RWPE2 (cell line): Measurements from ENCODE around the gene TOR2A.

Source experiments
- ATAC-seq: fragments of 200-7000 bp; cut with Tn5 transposase; 3 replicates; pipeline ENCODE4 v1.9.1; 2021; ENCODE audit warnings: low read depth
- DNase-seq: peaks from one replicate; pipeline ENCODE4 v3.0.0-alpha.2; 2020; ENCODE audit warnings: low spot score
- H3K27ac ChIP-seq: fragments of 450-650 bp; 2 replicates; pipeline ENCODE4 v1.5.1; 2017; ENCODE audit warnings: mild to moderate bottlenecking; ENCODE audit not compliant: poor library complexity, severe bottlenecking
- H3K27me3 ChIP-seq: fragments of 250-450 bp; sonication (Bioruptor Pico); 2 replicates; pipeline ENCODE4 v1.5.1; 2021; ENCODE audit warnings: mild to moderate bottlenecking, moderate library complexity; ENCODE audit not compliant: insufficient read depth, poor library complexity, severe bottlenecking
- H3K36me3 ChIP-seq: fragments of 250-450 bp; sonication (Bioruptor Pico); 2 replicates; pipeline ENCODE4 v1.5.1; 2020; ENCODE audit warnings: low read depth, mild to moderate bottlenecking, moderate library complexity
- H3K4me1 ChIP-seq: fragments of 250-450 bp; sonication (Bioruptor Pico); 2 replicates; pipeline ENCODE4 v1.5.1; 2021; ENCODE audit warnings: mild to moderate bottlenecking, moderate library complexity; ENCODE audit not compliant: insufficient read depth, poor library complexity, severe bottlenecking
- H3K4me3 ChIP-seq: fragments of 250-450 bp; sonication (Bioruptor Pico); 2 replicates; pipeline ENCODE4 v1.5.1; 2021; ENCODE audit warnings: mild to moderate bottlenecking, moderate library complexity; ENCODE audit not compliant: severe bottlenecking
- H3K9me3 ChIP-seq: fragments of 250-450 bp; sonication (Bioruptor Pico); 2 replicates; pipeline ENCODE4 v1.5.1; 2021; ENCODE audit warnings: mild to moderate bottlenecking, moderate library complexity; ENCODE audit not compliant: severe bottlenecking
- CTCF ChIP-seq: fragments of 450-650 bp; IDR thresholded peaks from one replicate; pipeline ENCODE4 v1.5.1; 2017; ENCODE audit warnings: mild to moderate bottlenecking, moderate library complexity; ENCODE audit not compliant: poor library complexity, severe bottlenecking

The TOR2A gene

GRCh38 chr9:127735530-127736185, 564 bp upstream of the TOR2A start:
- Histone ChIP-seq H3K4me3 (no peak overlapping the region), H3K4me1 (peaks cover 8% of the 10 kb centered on the region), H3K27me3 (no peaks in the 10 kb centered on the region), H3K9me3 (no peaks in the 10 kb centered on the region), H3K36me3 (no peaks in the 10 kb centered on the region), H3K27ac (no peak overlapping the region)
- TF ChIP-seq CTCF: peak; percentile 46
- ATAC-seq (peak; percentile 3; the same call in 1 of the 3 replicates), DNase-seq (no peak)

- ATAC-seq: no peak
- Histone ChIP-seq H3K27ac (peak overlapping the region; percentile 49), H3K36me3 (no peaks in the 10 kb centered on the region), H3K9me3 (no peaks in the 10 kb centered on the region), H3K4me1 (no peaks in the 10 kb centered on the region), H3K27me3 (no peaks in the 10 kb centered on the region), H3K4me3 (peak overlapping the region; percentile 64)
- DNase-seq: peak; percentile 56
- TF ChIP-seq CTCF: no peak
These were observed 797 bp downstream of the TOR2A start for GRCh38 chr9:127734247-127734746.

GRCh38 chr9:127733614-127734013, 1.5 kb downstream of the TOR2A start:
- H3K36me3 ChIP-seq: no peaks in the 10 kb centered on the region

GRCh38 chr9:127732444-127732843, 2.6 kb downstream of the TOR2A start:
- no peaks in the 10 kb centered on the region for H3K4me1 ChIP-seq
- no peak for ATAC-seq
- no peak overlapping the region for H3K4me3 ChIP-seq
- no peak for TF ChIP-seq CTCF
- no peaks in the 10 kb centered on the region for H3K9me3 ChIP-seq
- no peaks in the 10 kb centered on the region for H3K36me3 ChIP-seq
- no peaks in the 10 kb centered on the region for H3K27me3 ChIP-seq
- peak; percentile 52 for DNase-seq
- no peak overlapping the region for H3K27ac ChIP-seq

More at GRCh38 chr9:127733614-127734013, 1.5 kb downstream of the TOR2A start:
- no peak overlapping the region for H3K4me3 ChIP-seq
- no peak for TF ChIP-seq CTCF
- H3K27ac ChIP-seq: no peak overlapping the region
- no peak for ATAC-seq
- DNase-seq: no peak
- H3K27me3 ChIP-seq: no peaks in the 10 kb centered on the region
- no peaks in the 10 kb centered on the region for H3K9me3 ChIP-seq
- no peaks in the 10 kb centered on the region for H3K4me1 ChIP-seq

- no peak overlapping the region for H3K4me3 ChIP-seq
- DNase-seq: peak; percentile 38
These were observed 3.2 kb downstream of the TOR2A start for GRCh38 chr9:127731938-127732337.

More at GRCh38 chr9:127731938-127732337, 3.2 kb downstream of the TOR2A start:
- Histone ChIP-seq H3K4me1 (no peaks in the 10 kb centered on the region), H3K27ac (no peak overlapping the region), H3K9me3 (no peaks in the 10 kb centered on the region), H3K27me3 (no peaks in the 10 kb centered on the region), H3K36me3 (no peaks in the 10 kb centered on the region)
- TF ChIP-seq CTCF: no peak
- no peak for ATAC-seq
